SU-DHL-6 (cell line): Measurements from ENCODE around the gene ALOX5.

Experiments used
- H2AFZ ChIP-seq: fragments of 200-600 bp; sonication (generic); 2 replicates; pipeline ENCODE4 v1.6.1; 2014; ENCODE audit warnings: low read depth, mild to moderate bottlenecking, moderate library complexity, mixed read lengths, antibody characterized with exemption, low read length; ENCODE audit not compliant: severe bottlenecking
- H3F3A ChIP-seq: fragments of 200-600 bp; shearing (Covaris generic); 2 replicates; pipeline ENCODE4 v1.6.0; 2016; ENCODE audit warnings: antibody characterized with exemption, mild to moderate bottlenecking; ENCODE audit not compliant: insufficient read depth
- H3K27ac ChIP-seq: fragments of 200-600 bp; sonication (generic); 2 replicates; pipeline ENCODE4 v1.5.1; 2016; ENCODE audit warnings: low read depth, mild to moderate bottlenecking, low read length, moderate library complexity, mixed read lengths
- H3K27me3 ChIP-seq: fragments of 200-600 bp; sonication (generic), shearing (Covaris generic); 2 replicates; pipeline ENCODE4 v1.6.0; 2014; ENCODE audit warnings: mild to moderate bottlenecking, low read length
- H3K36me3 ChIP-seq: fragments of 200-600 bp; sonication (generic); 2 replicates; pipeline ENCODE4 v1.6.1; 2014; ENCODE audit warnings: mild to moderate bottlenecking, low read length, mixed read lengths
- H3K4me2 ChIP-seq: fragments of 300-600, 200-600 bp; shearing (Covaris generic), sonication (generic); 2 replicates; pipeline ENCODE4 v1.6.0; 2014; ENCODE audit warnings: low read length, low read depth, mild to moderate bottlenecking; ENCODE audit not compliant: poor library complexity, severe bottlenecking
- H3K4me3 ChIP-seq: fragments of 200-600 bp; sonication (generic); 2 replicates; pipeline ENCODE4 v1.5.1; 2014; ENCODE audit warnings: antibody characterized with exemption, low read length, mild to moderate bottlenecking, mixed read lengths; ENCODE audit not compliant: insufficient read depth, poor library complexity, severe bottlenecking
- H3K79me2 ChIP-seq: fragments of 200-600 bp; sonication (generic); 2 replicates; pipeline ENCODE4 v1.6.1; 2014; ENCODE audit warnings: mild to moderate bottlenecking, low read length, moderate library complexity; ENCODE audit not compliant: insufficient read depth
- H3K9ac ChIP-seq: fragments of 200-600 bp; sonication (generic); 2 replicates; pipeline ENCODE4 v1.7.0; 2014; ENCODE audit warnings: mild to moderate bottlenecking, low read length
- H3K9me2 ChIP-seq: fragments of 200-600 bp; sonication (generic); replicated peaks from 2 replicates; pipeline ENCODE4 v1.6.1; 2014; ENCODE audit warnings: low read length; ENCODE audit not compliant: insufficient read depth
- H3K9me3 ChIP-seq: fragments of 200-600 bp; sonication (generic); 2 replicates; pipeline ENCODE4 v1.6.1; 2014; ENCODE audit warnings: low read length, mixed read lengths; ENCODE audit not compliant: insufficient read depth
- H4K20me1 ChIP-seq: fragments of 200-600 bp; sonication (generic); 2 replicates; pipeline ENCODE4 v1.6.1; 2014; ENCODE audit warnings: low read depth, mild to moderate bottlenecking, antibody characterized with exemption, low read length, moderate library complexity, mixed read lengths
- EZH2phosphoT487 ChIP-seq: fragments of 200-600 bp; sonication (generic), shearing (Covaris generic); conservative IDR thresholded peaks from 2 replicates; pipeline ENCODE4 v1.6.1; 2018; ENCODE audit warnings: mild to moderate bottlenecking, antibody characterized with exemption, low read length, moderate library complexity, mixed read lengths
- TF ChIP-seq, protein P1 (sequence below): fragments of 200-600 bp; sonication (generic); IDR thresholded peaks from one replicate; pipeline ENCODE4 v1.5.1; 2017; ENCODE audit warnings: antibody characterized with exemption, mild to moderate bottlenecking, low read length, moderate library complexity; ENCODE audit not compliant: insufficient read depth, poor library complexity, severe bottlenecking

ALOX5 gene

GRCh38 chr10:45437587-45438465 is 63.8 kb downstream of the ALOX5 start:
- H3K9me3 ChIP-seq = no peaks in the 10 kb centered on the region
- 0 out of 2 replicates have a peak, but pooled peaks cover 2% of the 10 kb centered on the region for H3K36me3 ChIP-seq
- H3F3A ChIP-seq = no peaks in the 10 kb centered on the region
- H3K27ac ChIP-seq = no peak overlapping the region; the same call in 1 of the 2 replicates
- no peaks in the 10 kb centered on the region for H3K27me3 ChIP-seq
- no peak overlapping the region for H2AFZ ChIP-seq
- H3K9ac ChIP-seq = no peak overlapping the region
- no peak overlapping the region for H3K4me3 ChIP-seq
- H3K4me2 ChIP-seq = no peak overlapping the region
- TF ChIP-seq, protein P1, sequence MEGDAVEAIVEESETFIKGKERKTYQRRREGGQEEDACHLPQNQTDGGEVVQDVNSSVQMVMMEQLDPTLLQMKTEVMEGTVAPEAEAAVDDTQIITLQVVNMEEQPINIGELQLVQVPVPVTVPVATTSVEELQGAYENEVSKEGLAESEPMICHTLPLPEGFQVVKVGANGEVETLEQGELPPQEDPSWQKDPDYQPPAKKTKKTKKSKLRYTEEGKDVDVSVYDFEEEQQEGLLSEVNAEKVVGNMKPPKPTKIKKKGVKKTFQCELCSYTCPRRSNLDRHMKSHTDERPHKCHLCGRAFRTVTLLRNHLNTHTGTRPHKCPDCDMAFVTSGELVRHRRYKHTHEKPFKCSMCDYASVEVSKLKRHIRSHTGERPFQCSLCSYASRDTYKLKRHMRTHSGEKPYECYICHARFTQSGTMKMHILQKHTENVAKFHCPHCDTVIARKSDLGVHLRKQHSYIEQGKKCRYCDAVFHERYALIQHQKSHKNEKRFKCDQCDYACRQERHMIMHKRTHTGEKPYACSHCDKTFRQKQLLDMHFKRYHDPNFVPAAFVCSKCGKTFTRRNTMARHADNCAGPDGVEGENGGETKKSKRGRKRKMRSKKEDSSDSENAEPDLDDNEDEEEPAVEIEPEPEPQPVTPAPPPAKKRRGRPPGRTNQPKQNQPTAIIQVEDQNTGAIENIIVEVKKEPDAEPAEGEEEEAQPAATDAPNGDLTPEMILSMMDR = no peak
- no peak for TF ChIP-seq EZH2phosphoT487
- no peaks in the 10 kb centered on the region for H4K20me1 ChIP-seq
- no peaks in the 10 kb centered on the region for H3K9me2 ChIP-seq
- H3K79me2 ChIP-seq = no peaks in the 10 kb centered on the region

DNA sequence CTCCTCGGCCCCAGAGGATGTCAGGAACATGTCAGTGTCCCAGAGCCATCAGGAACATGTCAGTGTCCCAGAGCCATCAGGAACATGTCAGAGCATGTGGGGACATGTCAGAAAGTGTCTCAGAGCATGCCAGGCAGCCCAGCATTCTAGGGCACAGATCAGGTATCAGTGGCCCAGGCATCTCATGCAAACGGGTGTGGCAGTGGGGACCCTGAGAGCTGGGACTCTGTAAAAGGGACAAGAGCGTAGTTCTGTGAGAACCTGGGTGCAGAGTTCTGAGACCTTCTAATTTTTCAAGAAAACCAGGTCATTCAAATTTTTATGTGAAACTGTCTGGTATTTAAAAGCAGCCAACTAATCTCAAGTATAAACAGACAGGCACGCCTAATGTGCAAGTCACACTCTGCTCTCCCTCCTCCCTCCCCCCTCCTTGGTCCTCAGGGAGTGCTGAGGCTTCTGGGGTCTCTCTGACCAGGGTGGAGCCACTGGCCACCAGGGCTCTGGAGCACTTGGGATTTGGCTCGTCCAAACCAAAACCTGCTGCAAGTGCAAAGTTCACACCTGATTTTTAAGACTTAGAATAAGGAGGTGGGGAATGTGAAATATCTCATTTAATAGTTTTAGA is 64.6 kb downstream of the ALOX5 start:
- no peaks in the 10 kb centered on the region for H3K9me3 ChIP-seq

GRCh38 chr10:45439365-45439764 is 65.3 kb downstream of the ALOX5 start:
- Histone ChIP-seq H3K4me3 (no peak overlapping the region), H2AFZ (no peak overlapping the region), H3K9me3 (no peaks in the 10 kb centered on the region), H3K36me3 (no peaks in the 10 kb centered on the region), H4K20me1 (no peaks in the 10 kb centered on the region), H3K27me3 (no peaks in the 10 kb centered on the region), H3K4me2 (no peak overlapping the region), H3F3A (no peaks in the 10 kb centered on the region), H3K79me2 (no peaks in the 10 kb centered on the region), H3K9ac (no peak overlapping the region), H3K9me2 (no peaks in the 10 kb centered on the region), H3K27ac (no peak overlapping the region)
- TF ChIP-seq, protein P1 = no peak
- no peak for TF ChIP-seq EZH2phosphoT487

More for the DNA sequence above, 64.6 kb downstream of the ALOX5 start:
- no peaks in the 10 kb centered on the region for H3F3A ChIP-seq
- no peaks in the 10 kb centered on the region for H3K79me2 ChIP-seq
- no peak overlapping the region for H2AFZ ChIP-seq
- no peak overlapping the region for H3K9ac ChIP-seq
- H3K27me3 ChIP-seq = no peaks in the 10 kb centered on the region
- H3K4me3 ChIP-seq = no peak overlapping the region
- H4K20me1 ChIP-seq = no peaks in the 10 kb centered on the region
- H3K36me3 ChIP-seq = no peaks in the 10 kb centered on the region
- H3K4me2 ChIP-seq = no peak overlapping the region
- TF ChIP-seq, protein P1 = no peak
- no peak for TF ChIP-seq EZH2phosphoT487
- H3K27ac ChIP-seq = no peak overlapping the region; the same call in 1 of the 2 replicates
- no peaks in the 10 kb centered on the region for H3K9me2 ChIP-seq
